ENCODE measurements around the gene MPHOSPH10.
A peak's percentile ranks its signal among the peaks of the same experiment; 100 is the strongest.
"Not testable (repeated sequence)": the region's sequence is repeated elsewhere in the genome, so short reads cannot be mapped to it uniquely, and the experiment has no call there.

The MPHOSPH10 gene

DNA sequence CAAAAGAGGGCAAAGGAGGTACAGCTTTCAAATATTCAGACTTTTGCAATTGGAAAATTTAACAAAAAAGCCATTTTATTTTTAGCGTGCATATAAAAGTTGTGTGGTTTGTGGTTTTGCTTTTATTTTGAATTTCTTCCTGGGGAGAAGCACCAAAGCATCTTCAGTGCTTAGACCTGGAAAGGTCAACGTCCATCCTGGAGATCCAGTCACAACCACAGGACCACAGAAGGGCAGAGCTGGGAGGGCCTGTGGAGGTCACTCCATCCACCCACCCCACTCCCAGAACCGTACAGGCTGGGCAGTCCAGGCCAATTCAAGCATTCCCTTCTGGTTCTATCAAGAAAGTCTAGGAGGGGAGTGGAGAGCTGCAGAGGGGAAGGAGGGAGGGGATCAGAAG, 43.8 kb downstream of the MPHOSPH10 start:
- DNase-seq: no peak

DNA sequence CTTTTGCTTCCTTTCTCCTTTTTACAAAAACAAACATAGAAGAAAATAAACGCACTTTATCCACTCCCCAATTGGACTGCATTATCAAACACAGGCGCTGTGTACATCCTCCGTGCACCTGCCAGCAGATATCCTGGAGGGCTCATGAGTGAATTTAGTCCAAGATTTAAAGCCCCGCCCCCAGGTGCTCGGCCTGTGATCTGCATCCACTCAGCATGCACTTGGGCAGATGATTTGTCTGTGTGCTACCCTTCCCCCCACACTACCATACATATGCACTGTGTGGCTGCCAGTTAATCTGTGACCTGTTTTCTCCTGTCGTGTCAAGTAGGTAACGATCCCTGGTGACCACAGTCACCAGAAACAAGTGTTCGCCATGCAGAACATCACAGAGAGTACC, 48.4 kb downstream of the MPHOSPH10 start:
- peak; percentile 85 for DNase-seq

DNA sequence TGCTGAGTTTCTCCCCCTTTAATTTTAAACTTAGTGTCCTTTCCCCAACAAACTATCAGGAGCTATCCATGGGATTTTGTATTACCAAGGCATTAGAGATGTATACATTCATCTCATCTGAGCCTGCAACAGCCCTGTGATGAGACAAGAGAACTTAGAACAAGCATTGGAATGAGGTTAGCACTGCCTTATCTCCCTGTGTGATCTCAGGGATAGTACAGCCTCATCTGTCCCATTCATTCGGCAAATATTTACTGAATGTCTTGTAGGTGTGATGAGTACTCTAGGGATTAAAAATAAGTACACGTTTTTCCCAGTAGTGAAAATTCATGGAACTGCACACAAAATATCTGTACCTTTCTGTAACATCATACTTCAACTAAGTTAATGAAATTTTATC, 50.9 kb downstream of the MPHOSPH10 start:
- DNase-seq: no peak

DNA sequence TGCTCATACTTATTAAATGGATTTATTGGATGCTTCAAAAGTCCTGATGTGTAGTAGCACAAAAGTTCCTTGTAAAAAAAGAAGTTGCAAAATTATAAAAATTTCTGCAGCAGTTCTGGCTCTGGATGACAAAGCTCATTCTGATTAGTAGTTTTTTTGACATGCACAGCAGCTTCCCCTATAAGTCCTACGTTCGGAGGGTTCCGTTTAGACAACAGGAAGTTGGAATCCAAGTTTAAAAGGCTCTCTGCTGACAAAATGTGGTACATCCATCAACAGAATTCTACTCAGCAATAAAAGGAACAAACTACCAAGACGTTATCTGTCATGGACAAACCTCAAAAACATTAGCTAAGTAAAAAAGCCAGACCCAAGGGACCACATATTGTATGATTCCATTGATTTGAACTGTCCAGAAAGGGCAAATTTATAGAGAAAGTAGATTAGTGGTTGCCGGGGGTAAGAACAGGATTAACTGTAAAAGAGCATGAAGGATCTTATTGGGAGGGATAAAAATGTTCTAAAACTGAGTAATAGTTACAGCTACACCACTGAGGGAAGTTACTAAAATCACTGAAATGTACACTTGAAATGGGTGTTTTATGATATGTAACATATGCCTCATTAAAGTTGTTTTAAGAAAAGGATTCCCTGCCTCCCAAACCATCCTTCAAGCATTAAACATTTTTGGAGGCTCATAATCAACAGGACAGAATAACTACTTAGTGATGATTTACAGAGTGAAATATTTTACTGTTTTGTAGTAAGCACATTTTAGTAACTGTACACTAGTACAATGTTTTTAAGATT, 53.1 kb downstream of the MPHOSPH10 start:
- DNase-seq: not testable (repeated sequence)

DNA sequence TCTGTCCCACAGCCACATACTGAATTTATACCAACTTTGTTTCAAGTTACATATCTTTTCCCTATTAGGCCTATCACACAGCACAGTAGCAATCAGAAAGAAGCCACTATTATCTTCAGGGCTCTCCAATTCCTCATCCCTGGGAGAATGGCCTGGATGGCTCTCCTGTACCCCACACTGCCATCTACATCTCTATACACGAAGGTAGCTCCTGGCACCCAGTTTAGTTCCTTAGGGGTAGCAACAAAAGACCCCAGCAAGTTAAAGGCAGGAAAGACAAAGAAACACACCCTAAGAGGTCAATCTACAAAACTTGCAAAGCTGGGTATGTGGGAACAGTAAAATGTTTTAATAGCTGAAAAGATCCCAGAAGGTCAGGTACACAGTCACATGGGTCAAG, 56.5 kb downstream of the MPHOSPH10 start:
- no peak for DNase-seq

DNA sequence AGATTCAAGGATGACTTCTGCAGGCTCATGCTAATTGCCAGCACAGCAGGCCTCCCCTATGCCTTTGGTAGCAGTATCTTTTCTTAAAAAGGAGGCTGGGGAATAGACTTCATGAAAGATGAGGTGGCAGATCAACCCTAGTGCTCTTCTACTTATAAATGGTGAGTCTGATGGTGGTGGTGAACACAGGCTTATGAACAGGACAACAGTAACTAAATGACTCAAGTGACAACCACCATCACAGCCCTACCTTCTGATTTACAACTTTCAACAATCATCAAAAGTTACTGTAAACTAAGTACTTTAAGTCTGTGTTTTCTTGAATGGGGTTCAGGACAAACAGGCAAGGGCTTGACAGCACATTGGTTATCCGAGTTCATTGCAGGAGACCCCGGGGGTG, 57.2 kb downstream of the MPHOSPH10 start:
- no peak for DNase-seq

DNA sequence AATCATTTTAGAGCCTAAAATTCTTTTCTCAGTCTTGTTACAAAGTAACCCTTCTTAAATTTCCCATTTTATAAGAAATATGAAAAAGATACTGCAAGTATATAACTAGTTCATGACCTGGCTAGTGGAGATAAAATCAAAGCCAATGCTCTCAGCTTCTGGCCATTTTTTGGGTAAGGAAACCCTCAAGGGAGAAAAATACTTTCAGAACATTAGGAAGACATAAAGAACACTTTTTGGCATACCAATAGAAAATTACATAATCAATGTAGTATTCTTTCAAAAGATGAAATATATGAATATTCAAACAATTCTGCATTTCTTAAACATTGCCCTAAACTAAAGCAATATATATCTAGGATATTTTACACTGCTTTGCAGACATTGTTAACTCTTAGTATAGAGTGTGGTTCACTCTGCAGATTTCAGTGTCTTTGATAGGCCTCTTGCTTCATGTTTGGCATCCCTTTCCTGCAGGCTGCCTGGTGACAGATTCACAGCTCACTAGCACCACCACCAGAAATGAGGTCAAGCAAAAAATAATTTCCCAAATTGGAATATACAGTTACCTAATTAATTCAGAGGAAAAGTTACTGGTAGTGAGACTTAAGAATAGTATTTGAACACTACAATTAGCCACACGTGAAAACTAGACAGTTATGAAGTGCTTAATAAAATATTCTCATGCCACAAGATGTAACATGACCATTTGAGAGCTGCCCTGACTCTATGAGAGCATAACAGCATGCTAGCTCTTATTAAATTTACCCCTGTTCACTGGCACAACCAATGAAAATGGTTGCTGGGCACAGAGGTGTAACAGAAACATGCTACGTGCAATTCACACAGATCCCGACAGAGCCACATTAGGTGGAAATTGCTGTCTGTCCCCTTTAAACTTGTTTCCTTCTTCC, 60.5 kb downstream of the MPHOSPH10 start:
- DNase-seq: no peak

DNA sequence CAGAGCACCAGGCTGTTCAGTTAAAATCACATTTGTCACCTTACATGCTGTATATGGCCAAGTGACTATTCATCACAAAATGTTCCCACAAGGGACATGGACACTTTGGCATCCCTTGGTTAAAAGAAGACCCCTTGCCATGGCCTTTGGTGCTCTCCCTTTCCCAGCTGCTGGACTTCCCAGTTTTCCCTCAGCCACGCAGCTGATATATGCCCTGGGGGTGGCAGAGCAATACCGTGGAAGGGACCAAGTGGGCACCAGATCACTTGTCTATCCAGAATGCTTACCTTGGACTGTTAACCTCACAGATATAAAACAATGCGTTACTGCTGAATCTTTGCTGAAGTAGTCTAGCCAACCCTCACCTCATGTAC, 61.1 kb downstream of the MPHOSPH10 start:
- no peak for DNase-seq

Measured in NCI-H510A (cell line).